Activated naive CD4-positive, alpha-beta T cell (primary cell): ENCODE data around the gene OMP.
"Not testable (repeated sequence)": the region's sequence is repeated elsewhere in the genome, so short reads cannot be mapped to it uniquely, and the experiment has no call there.

Source experiments
- DNase-seq, 4 experiments: peaks; one replicate each; lab custom pipeline; 2025; lab: John Stamatoyannopoulos, UW

The OMP gene

DNA sequence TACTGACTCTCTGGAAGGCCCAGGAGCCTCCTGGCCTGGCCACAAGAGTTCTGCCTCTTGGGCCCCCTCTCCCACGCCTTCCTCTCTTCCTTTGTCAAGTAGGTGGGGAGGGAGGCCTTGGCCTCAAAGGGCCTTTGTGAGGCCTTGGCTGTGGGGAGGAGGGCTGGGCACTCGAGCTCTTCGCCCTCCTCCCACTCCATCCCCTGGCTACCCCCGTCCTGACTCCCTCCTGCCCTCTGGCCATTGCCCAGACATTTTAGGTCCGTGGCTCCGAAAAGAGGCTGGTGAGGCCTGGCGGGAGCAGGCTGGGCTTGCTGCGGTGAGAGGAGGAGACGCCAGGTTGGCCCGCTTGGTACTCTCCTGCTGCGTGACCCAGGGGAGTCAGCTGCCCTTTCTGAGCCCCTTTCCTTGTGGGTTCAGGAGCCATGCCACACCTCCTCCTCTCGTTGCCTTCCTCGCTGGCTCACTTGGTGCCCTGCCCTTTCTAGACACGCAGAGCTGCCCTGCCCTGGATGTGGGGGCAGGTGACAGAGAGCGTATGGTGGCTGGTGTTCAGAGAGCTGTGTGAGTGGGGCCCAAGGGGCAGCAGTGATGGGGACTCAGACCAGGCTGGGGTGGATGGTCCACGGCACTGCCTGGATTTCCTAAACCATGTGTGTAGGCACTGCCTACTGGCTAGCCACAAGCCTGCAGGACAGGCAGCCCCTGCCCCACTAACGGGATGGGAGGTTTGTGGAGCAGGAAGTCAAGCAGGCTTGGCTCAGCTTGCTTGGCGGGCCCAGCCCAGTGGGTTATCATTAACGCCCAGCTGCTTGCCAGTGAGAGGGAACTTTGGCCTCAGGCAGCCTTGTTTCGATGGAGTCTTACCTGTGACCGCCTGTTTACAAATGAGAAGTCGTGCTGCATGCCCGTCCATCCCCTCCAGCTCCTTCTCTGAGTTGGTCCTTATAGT lies 15.8 kb upstream of the OMP start:
- DNase-seq: no peak

DNA sequence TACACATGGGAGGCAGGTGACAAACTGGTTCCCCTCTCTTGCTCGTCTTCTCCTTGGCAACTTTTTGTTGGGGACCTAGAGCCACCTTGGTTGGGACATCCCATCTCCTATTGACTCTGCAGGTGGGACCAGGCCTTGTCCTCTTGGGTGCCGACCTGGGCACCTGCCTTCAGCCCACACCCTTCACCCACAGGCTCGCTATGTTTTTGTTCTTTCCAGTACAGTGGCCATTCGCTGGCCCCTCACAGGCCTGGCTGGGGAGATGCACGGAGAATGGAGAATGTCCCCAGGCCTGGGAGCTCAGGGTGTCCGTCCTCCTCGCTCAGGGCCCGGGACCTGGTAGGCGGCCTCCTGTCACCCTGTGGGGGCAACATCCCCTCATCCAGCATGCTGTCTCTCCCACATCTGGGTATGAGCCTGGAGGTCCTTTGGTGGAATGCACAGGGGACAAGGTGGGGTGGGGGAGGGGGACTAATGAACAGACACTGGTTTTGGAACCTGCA lies 14.9 kb upstream of the OMP start:
- no peak for DNase-seq

DNA sequence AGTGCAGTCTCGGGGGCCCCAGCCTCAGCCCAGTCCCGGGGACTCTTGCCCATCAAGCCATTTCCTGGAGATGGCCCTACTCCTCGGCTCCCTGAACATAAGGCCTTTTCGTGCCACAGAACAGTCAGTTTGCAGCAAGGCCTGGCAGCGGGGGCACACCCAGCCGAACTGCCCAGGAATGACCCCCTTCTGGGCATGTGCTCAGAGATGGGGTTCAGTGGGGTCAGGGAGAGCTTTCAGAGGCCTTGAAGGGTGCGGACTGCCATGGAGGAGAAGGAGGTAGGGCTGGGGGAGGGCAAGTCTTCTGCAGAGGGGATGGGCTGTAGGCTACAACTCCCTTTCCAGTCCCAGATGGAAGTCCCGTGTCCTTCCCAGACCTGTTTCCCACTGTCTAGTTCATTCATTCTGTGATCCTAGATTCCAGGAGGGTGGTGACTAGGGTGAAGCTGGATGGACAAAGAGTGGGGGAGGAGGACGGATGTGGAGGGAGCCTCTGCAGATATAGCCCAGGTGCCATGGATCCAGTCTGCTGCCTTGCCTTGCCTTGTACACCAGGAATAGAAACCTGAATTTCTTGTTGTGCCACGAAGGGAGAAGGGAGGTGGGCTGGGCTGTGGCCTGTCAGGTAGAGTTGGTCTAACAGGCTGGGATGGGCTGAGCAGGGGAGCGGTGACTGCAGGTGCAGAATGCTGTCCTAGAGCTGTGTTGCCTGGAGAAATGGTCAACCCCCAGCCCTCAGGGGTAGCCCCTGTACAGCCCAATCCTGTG lies 14.2 kb upstream of the OMP start:
- no peak for DNase-seq

DNA sequence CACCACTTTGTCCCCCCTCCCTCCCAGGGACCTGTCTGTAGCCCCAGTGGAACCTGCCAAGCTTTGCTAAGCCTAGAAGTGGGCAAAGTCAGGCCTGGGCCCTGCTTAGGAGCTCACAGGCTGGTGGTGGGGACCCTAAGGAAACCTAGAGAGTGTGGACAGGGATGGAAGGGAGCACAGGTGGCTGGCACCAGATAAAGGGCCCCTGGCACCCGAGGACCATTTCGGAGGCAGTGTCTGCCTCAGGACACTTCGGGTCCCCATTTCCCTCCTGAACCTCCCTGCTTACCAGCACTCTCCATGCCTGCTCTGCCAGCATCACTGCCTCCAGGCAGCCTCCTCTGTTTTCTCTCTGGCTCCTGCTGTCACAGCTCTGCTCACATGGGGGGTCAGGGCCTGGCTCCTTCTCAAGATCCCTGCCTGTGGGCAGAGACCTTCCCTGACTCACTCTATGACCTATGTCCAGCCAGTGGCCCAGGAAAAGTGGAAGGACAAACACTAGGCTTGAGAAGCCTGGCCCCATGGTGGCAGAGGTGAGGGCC lies 13.6 kb upstream of the OMP start:
- DNase-seq: no peak

DNA sequence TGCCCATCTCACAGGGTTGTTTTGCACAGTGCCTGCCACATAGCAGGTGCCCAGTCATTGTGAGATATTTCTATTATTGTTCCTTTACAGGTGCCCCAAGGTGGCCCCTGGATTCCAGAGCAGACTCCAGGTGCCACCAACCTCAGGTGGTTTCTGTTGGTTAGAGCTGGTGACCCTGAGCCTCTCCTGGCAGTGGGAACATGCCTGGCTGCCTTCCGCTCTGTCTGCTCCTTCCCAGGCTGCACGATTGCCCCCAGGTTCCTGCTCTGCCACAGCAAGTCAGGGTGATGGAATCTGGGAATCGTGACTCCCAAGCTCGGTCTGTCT lies 12.6 kb upstream of the OMP start:
- DNase-seq: no peak

DNA sequence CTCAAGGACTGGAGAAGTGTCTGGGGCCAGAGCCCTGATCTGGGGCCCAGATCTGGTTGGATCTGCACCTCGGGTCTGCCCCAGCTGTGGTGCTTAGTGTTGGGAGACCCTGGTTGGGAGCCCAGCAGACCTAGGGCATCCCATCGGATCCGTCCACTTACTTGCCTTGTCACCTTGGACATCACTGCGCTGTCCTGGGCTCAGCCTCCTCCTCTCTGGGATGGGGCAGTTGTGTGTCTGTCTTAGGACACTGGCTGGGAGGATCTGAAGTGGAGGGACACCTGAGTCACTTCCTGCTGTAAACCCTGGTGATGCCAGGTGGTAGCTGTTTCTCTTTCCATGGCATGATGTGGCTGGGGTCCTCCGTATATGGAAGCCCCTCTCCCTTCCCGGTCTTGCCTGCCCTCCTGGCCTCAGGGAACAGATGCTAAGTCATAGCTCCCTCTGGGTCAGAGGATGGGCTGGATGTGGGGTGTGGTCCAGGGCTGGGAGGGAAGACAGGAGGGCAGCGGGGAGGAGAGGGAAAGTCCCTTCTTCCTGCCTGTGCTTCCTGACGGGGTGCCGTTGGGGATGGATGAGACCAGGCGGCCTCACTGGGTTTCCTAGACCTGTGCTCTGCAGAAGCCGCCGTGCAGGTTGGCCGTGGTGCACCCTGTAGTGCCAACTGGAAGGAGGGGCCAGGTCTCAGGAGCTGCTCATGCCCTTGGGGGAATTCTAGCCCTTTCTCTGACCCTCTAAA lies 12.1 kb upstream of the OMP start:
- DNase-seq: no peak

DNA sequence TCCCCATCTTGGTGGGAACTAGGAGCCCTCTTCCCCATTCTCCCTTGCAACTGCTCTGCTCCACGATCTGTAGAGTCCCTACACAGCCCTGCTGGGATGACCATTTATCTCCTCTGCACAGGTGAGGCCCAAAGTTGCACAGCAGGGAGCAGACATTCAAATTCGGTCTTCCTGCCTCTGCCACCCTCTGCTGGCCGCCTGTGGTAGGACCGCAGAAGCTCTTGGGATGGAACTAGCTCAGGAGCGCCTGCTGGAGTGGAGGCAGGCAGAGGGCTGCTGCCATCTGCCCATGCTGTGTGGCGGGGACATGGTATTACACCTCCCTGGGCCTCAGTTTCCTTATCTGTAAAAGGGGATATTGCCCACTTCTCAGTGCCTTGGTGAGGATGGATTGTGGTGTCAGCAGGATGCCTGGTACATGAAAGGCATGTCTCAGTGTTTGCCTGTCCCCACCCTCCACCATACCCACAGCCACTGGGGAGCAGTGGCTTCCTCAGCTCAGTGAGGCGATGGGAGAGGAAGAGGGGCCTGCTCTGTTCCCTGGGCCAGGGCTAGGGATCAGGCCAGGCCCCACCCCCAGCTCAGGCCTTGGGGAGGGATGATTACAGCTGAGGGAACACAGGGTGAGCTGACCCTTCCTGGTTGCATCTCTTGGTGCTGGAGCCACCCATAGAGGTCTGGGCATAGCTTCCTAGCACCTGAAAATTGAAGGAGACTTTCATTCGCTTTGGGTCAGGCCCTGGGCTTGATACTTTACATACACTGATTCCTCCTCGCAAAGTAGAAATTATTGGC lies 11.3 kb upstream of the OMP start:
- peak; percentile 27 to 75 (median 56) for DNase-seq

DNA sequence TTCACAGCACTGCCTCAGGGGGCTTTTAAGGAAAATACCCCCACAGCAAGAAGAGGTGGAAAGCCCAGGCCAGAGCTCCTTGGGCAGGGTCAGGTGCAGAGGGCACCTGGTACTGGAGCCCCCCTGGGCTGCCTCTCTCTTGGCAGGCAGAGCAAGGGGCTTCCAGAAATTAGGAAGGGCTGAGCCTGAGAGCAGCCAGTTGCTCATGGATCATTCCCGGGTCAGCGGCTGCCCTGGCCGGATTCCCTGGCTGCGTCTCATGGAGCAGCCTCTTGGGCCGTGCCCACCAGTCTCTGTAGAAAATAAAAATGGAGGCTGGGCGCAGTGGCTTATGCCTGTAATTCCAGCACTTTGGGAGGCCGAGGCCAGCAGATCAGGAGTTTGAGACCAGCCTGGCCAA lies 10.3 kb upstream of the OMP start:
- no peak for DNase-seq

DNA sequence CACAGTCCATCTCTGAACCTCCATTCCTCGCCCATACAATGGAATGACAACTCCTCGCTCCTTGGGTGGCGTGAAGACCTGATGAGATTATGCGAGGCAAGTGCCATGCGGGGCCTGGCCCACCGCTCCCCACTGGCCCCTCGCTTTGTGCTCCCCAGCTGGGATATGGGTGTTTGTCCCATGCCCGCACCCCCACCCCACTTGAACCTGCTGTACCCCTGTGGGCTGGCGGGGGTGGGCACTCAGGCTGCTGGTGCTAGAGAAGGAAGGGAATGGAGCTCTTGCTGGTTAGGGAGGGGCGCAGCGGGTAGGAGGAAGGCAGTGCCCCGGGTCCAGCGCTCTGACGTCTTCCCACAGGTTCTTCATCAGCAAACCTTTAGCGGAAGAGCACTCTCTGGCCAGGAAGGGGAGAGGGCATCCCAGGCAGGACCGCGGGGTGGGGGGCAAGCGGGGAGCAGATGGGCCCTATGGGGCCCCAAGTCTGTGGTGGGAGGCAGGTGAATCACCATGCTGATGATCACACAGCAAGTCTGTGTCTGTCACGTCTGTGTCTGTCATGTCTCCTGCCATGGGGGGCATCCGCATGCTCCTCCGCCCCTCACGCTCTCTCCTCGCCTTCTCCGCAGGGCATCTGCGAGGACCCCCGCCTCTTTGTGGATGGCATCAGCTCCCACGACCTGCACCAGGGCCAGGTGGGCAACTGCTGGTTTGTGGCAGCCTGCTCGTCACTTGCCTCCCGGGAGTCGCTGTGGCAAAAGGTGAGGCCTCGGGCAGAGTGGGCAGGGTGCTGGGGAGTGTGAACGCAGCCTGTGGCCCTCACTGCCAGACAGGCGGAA lies 9.4 kb upstream of the OMP start:
- DNase-seq: no peak

DNA sequence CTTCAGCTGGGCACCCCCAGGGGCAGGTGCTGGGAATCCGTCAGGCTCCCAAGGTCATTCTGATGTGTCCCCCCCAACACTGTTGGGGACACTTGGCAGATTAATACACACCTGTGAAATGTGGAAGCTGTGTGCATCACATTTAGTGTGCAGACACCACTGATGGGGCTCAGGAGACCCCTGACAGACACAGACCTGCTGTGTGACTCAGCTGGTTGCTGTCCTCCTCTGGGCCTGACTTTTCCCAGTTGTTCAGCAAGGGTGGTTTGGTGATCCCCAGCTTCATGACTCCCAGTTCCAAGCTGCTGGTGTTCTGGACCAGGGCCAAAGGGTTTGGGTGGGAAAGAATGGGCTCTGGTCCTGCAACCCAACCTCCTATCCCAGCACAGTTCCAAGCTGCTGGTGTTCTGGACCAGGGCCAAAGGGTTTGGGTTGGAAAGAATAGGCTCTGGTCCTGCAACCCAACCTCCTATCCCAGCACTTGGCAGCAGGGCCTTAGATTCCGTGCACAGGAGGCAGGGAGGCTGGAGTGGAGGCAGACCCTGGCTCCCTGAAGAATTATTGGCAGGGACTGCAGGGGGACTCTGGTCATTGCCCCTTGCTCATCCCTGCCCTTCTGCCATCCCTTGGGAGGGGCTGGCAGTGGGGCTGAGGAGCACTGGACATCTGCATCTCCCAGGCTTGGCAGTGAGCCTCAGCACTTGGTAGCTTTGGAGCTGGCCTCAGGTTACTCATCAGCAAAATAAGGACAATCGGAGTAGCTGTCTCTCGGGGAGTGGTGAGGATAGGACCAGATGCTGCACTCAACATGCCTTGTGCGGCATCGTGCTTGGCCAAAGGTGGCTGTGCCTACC lies 8.4 kb upstream of the OMP start:
- DNase-seq: no peak

DNA sequence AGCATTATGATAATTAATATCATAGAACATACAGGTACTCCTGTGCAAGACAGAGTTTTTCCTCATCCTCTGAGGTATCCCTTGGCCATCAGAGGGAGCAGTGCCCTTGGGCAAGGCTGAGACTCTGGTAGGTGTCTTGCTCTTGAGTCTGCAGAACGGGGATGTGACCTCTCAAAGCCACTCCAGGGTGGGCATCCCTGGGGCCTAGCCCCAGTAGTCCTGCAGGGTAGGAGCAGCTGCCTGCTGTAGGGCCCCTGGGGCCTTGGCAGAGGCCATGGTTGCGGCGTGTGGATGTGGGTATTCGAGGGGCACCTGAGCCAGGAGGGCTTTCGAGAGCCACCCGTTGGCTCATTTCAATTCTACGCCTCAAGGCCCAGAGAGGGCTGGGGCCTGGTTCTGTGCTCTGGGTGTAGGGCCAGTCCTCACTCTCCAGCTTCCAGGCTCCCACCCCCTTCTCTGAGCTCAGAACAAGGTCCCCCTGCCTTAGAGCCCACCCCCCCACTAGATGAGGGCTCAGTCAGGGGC lies 7.7 kb upstream of the OMP start:
- DNase-seq: no peak

DNA sequence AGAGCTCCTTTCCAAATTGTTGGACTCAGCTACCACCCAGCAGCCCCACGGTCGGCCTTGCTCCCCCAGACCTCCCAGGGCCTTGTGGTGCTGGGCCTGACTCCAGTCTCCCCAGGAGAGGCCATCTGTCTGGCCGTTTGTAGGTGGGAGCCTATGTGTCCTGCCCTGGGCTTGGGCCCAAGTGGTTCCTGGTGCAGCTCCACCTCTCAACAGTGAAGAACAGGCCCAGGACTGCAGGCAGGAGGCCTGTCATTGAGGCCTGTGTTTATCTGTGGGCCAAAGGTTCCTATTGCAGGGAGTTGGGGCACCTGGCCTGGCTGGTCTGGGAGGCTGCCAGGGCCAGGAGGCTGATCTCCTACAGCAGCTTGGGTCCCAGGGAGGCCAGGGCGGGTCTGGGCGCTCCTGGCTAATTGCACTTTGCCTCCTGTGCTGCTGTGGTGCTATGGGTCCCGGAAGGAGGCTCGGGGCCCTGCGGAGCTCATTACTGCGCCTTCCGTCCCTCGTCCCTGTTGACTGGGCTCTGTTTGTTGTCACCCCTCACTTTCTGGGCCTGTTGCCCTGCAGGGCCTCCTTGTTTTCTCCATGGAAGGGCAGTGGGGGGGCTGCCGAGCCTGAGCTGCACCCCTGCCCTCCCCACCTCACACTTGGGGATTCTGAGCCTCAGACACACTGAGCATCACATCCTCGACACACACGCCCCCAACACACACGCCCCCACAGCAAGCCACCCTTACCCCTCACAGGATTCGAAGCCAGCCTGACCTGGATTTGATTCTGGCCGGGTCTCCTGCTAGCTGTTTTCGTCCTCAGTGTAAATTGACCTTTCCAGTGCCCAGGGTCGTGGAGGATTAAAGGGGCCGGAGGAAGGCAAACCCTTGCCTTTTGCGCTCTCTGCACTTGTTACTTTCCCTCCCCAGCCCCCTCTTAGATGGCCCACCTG lies 6.8 kb upstream of the OMP start:
- no peak for DNase-seq

DNA sequence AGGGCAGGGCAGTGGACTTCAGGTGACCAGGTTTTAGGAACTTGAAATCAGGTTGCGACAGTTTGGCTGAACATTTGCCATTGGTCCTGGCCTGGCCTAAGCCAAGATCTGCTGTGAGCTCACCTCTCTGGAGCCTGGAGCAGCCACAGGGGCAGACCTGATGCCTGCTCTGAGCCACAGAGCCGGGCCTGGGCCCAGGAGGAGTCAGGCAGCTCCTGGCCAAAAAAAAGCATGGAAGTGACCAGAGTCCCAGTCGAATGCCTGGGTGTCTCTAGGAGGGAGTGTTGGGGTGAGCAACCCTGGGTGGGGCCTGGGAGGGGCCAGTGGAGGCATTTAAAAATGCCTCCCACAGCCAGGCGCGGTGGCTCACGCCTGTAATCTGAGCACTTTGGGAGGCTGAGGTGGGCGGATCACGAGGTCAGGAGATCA lies 6.0 kb upstream of the OMP start:
- DNase-seq: no peak

DNA sequence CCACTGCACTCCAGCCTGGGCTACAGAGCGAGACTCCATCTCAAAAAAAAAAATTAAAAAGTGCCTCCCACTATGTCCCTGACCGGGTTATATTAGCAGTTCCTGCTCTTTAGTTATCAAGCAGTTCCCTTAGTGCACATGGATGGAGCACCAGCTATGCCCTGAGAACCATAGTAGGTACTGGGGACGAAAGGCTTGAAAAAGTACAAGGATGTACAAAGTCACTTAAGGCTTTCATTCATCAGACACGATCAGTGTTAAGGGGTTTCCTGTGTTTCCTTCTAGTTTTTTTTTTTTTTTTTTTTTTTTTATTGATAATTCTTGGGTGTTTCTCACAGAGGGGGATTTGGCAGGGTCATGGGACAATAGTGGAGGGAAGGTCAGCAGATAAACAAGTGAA lies 5.5 kb upstream of the OMP start:
- DNase-seq: not testable (repeated sequence)

DNA sequence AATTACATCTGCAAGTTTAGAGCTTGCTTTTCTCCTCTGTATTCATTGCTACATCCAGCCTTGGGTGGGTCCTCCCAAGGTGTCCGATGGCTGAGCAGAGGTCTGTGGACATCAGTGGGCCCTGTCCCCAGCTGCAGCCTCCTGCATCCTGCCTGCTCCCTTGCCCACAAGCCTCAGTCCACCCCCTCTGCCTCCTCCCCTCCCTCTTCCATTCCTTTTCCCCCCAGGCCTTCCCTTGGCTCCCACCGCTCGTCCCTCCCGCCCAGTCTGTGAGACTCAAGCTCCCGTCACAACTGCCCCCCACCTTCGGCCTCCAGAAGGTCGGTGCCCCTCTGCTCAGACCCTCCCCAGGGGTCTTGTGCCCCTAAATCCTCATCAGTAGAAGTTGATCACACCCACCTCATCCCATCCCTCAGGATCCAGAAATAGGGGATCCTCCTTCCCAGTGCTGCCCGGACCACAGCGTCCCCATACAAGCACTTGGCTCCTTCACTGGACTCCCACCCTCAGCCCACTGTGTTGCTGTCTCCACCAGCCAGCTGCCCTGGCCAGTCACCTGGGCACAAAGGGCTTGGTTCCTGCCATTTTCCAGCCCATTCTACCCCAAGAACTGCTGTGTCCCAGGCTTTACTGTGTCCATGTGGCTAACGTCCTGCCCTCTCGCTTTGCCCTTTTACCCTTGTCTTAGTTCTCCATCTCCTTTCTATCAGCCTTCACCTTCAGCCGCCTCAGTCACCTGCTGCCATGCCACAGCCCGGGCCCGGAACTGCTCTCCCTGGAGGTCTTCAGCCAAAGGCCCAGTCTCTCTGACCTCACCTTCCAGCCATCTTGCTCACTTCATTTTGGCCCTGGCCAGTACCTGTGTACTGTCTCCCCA lies 2.2 kb upstream of the OMP start:
- no peak for DNase-seq

DNA sequence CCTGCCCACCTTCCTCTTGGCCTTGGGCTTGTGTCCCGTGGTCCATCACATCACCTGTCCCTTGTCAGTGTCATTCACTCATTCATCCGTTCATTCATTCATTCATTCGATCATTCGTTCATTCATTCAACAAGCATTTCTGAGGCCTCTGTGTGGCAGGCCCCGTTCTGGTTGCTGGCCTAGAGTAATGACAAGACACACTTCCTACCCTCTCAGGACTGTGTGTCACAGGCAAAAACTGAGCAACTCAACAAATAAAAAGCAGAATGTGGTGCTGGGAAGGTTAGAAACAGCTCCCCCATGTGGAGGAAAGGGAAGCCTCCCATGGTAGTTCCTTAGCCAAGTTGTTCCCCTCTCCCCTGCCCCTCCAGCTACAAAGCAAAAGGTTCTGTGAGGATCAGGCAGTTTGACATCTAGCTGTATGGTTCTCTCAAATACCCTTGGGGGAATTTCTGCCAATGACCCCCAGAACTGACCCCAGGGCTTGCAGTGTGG lies 1.6 kb upstream of the OMP start:
- DNase-seq: no peak

DNA sequence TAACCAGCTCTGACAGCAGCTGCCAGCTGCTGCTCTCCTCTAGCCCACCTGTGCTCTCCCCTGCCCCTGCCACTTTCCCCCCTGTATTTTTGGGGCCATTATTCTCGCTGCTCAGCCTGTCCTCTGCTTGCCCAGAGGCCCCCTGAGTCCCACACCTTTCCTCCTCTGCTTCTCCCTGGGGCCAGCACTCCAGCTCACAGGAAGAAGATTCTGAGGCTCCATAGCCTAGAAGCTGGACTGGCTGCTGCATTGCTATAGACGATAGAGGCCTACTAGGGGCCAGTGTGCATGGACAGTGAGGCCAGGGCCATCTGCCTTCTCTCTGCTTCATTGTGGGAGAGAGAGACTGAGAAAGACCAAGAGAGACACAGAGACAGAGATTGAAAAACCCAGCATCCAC lies 679 bp downstream of the OMP start:
- DNase-seq: no peak
